ENCODE data around the gene ATP5MC3. TPM values are rescaled to one million over a fixed set of nuclear protein-coding genes. Genes with fewer than 3 reads are reported as not detected.

Gene ATP5MC3
- total and polyA plus RNA-seq, 2 donors (not counting 3 experiments of a cell fraction or from before 2014, with no cell fraction given), result 201 to 452 TPM

DNA sequence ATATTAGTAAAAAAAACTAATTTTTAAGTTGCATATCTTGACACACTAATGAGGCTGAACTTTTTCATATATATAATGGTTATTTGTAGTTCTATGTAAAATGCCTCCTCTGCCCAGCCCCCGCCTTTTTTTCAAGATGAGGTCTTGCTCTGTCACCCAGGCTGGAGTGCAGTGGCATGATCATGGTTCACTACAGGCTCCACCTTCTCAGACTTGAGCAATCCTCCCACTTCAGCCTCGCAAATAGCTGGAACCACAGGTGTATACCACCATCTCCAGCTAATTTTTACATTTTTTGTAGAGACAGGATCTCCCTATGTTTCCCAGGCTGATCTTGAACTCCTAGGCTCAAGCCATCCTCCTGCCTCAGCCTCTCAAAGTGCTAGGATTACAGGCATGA is 37.8 kb downstream of the ATP5MC3 start:
- H4K20me1 ChIP-seq (replicated peaks; ENCODE audit: control insufficient read depth, extremely low read depth, insufficient read depth, low read length), result peaks cover 14% of the 10 kb centered on the region
- no peaks in the 10 kb centered on the region for H3K27me3 ChIP-seq (ENCODE audit: control insufficient read depth in 2 of 2, insufficient read depth in 2 of 2, low read length in 2 of 2)
- no peaks in the 10 kb centered on the region for H3K36me3 ChIP-seq (ENCODE audit: control insufficient read depth in 2 of 2, extremely low read depth in 1 of 2, insufficient read depth in 2 of 2, low read length in 2 of 2)
- no TSS peak for BruUV-seq (replicated peaks)
- peaks cover 89% of the 10 kb centered on the region for H3K79me2 ChIP-seq (ENCODE audit: control insufficient read depth, insufficient read depth, low read length)
- no peaks in the 10 kb centered on the region for H3K9me3 ChIP-seq (replicated peaks; ENCODE audit: control insufficient read depth, insufficient read depth, low read length)
- TF ChIP-seq, protein P1, sequence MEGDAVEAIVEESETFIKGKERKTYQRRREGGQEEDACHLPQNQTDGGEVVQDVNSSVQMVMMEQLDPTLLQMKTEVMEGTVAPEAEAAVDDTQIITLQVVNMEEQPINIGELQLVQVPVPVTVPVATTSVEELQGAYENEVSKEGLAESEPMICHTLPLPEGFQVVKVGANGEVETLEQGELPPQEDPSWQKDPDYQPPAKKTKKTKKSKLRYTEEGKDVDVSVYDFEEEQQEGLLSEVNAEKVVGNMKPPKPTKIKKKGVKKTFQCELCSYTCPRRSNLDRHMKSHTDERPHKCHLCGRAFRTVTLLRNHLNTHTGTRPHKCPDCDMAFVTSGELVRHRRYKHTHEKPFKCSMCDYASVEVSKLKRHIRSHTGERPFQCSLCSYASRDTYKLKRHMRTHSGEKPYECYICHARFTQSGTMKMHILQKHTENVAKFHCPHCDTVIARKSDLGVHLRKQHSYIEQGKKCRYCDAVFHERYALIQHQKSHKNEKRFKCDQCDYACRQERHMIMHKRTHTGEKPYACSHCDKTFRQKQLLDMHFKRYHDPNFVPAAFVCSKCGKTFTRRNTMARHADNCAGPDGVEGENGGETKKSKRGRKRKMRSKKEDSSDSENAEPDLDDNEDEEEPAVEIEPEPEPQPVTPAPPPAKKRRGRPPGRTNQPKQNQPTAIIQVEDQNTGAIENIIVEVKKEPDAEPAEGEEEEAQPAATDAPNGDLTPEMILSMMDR (IDR thresholded peaks at IDR 0.05; ENCODE audit: extremely low read depth in 1 of 2, insufficient read depth in 1 of 2, low read depth in 1 of 2, low read length in 2 of 2), result no peak
- no peak for TF ChIP-seq GATA2 (IDR thresholded peaks at IDR 0.05; ENCODE audit: insufficient read depth, insufficient read length, low read depth, low read length)
- no peak for TF ChIP-seq JUN (IDR thresholded peaks at IDR 0.05; ENCODE audit: borderline replicate concordance, insufficient read depth, insufficient read length, low read depth)
- no peak for TF ChIP-seq MYC (IDR thresholded peaks at IDR 0.05; ENCODE audit: low read depth, low read length)
- TF ChIP-seq FOS (IDR thresholded peaks at IDR 0.05; ENCODE audit: borderline replicate concordance, insufficient read depth, low read length), result no peak
- TF ChIP-seq, protein P2, sequence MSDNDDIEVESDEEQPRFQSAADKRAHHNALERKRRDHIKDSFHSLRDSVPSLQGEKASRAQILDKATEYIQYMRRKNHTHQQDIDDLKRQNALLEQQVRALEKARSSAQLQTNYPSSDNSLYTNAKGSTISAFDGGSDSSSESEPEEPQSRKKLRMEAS (IDR thresholded peaks at IDR 0.05; ENCODE audit: insufficient read depth, insufficient read length), result no peak
- TF ChIP-seq POLR2AphosphoS5 (IDR thresholded peaks at IDR 0.05; ENCODE audit: insufficient read depth, low read depth, low read length), result no peak
- no peak for TF ChIP-seq EZH2 (IDR thresholded peaks at IDR 0.05; ENCODE audit: borderline replicate concordance, low read depth, low read length, severe bottlenecking)
- no peak for TF ChIP-seq POLR2A (IDR thresholded peaks at IDR 0.05; ENCODE audit: low read depth, low read length)
- dilution Hi-C loops (cut with MboI; ENCODE audit: extremely low pct_ligation_motif_present, low sequenced_read_pairs) (no loop called here), intact Hi-C loops (cut with micrococcal nuclease) (no loop called here)
- no peak overlapping the region for H3K9ac ChIP-seq (replicated peaks; ENCODE audit: extremely low read depth, insufficient read depth, low read length)
- DNase-seq (ENCODE audit: low read depth, low spot score) (no peak), FAIRE-seq (no peak)
- no peak overlapping the region for H2AFZ ChIP-seq (ENCODE audit: low read depth, low read length)
- H3K4me1 ChIP-seq (ENCODE audit: control insufficient read depth, extremely low read depth, insufficient read depth, low read length), result no peaks in the 10 kb centered on the region
- no peaks in the 10 kb centered on the region for H3K9me1 ChIP-seq (replicated peaks; ENCODE audit: control insufficient read depth, extremely low read depth, insufficient read depth, low read length)
- H3K27ac ChIP-seq (ENCODE audit: insufficient read depth, low read depth, low read length), result no peak overlapping the region
- ChIA-PET CTCF (no interaction called here), POLR2A (no interaction called here)
- no peak overlapping the region for H3K4me3 ChIP-seq (replicated peaks in 1 of 3; ENCODE audit: insufficient read depth in 1 of 3, low read depth in 1 of 3, low read length in 3 of 3)
- H3K4me2 ChIP-seq (ENCODE audit: insufficient read depth, low read length), result no peak overlapping the region

Data from endothelial cell of umbilical vein (primary cell).